A673 (cell line): ENCODE results near the gene SPRED3. TPM values are rescaled to one million over a fixed set of nuclear protein-coding genes. Genes with fewer than 3 reads are reported as not detected.

Source experiments
- BruUV-seq: library from RNA; stranded (reverse); fragments of 400-500 nt; replicated peaks from 2 replicates; lab custom pipeline; 2021; lab: Mats Ljungman, UMichigan
- CTCF ChIA-PET: fragments of 300-600 bp; sonication (Branson Sonifier 250); formaldehyde crosslinking; loops from one replicate; lab custom pipeline; 2022; ENCODE audit warnings: antibody characterized with exemption; lab: Charles Lee
- POLR2A ChIA-PET: fragments of 300-600 bp; sonication (Branson Sonifier 250); formaldehyde crosslinking; loops from one replicate; lab custom pipeline; 2022; ENCODE audit warnings: antibody characterized with exemption; ENCODE audit not compliant: low non-redundant PET; lab: Charles Lee
- DNase-seq: peaks from one replicate; pipeline ENCODE4 v3.0.0-alpha.2; 2015; ENCODE audit warnings: low spot score
- H3K27ac ChIP-seq: fragments of 200-600 bp; sonication (generic); 2 replicates; pipeline ENCODE4 v1.5.1; 2016; ENCODE audit warnings: mixed run types, low read depth, mild to moderate bottlenecking, mixed read lengths, antibody characterized with exemption, low read length; ENCODE audit not compliant: poor library complexity, severe bottlenecking
- H3K27me3 ChIP-seq: fragments of 200-600 bp; sonication (generic); replicated peaks from 2 replicates; pipeline ENCODE4 v1.6.1; 2017; ENCODE audit warnings: mixed run types, low read depth, mild to moderate bottlenecking, mixed read lengths, antibody characterized with exemption, low read length; ENCODE audit not compliant: insufficient read depth, poor library complexity
- H3K36me3 ChIP-seq: fragments of 200-600 bp; sonication (generic); 2 replicates; pipeline ENCODE4 v1.6.1; 2016; ENCODE audit warnings: mixed run types, mild to moderate bottlenecking, mixed read lengths, antibody characterized with exemption, low read length; ENCODE audit not compliant: insufficient read depth, poor library complexity, severe bottlenecking
- H3K4me1 ChIP-seq: fragments of 200-600 bp; sonication (generic); 2 replicates; pipeline ENCODE4 v1.6.1; 2017; ENCODE audit warnings: mixed run types, mild to moderate bottlenecking, mixed read lengths, antibody characterized with exemption, low read length; ENCODE audit not compliant: insufficient read depth, poor library complexity, severe bottlenecking
- H3K4me3 ChIP-seq: fragments of 200-600 bp; sonication (generic); 2 replicates; pipeline ENCODE4 v1.5.1; 2016; ENCODE audit warnings: low read depth, mixed run types, mild to moderate bottlenecking, mixed read lengths, low read length; ENCODE audit not compliant: poor library complexity, severe bottlenecking
- H3K9me3 ChIP-seq: fragments of 200-600 bp; sonication (generic); 2 replicates; pipeline ENCODE4 v1.6.1; 2016; ENCODE audit warnings: mixed run types, low read depth, mild to moderate bottlenecking, mixed read lengths, antibody characterized with exemption, low read length; ENCODE audit not compliant: poor library complexity, severe bottlenecking
- CTCF ChIP-seq: fragments of 300-800, 200-600 bp; sonication (generic); conservative IDR thresholded peaks from 2 replicates; pipeline ENCODE4 v1.5.1; 2017; ENCODE audit warnings: low read depth, mild to moderate bottlenecking, antibody characterized with exemption, low read length, moderate library complexity, mixed read lengths
- EZH2 ChIP-seq: fragments of 200-600 bp; sonication (generic); IDR thresholded peaks from 2 replicates; pipeline ENCODE4 v1.6.1; 2017; ENCODE audit warnings: borderline replicate concordance, low read depth, mild to moderate bottlenecking, mixed read lengths, antibody characterized with exemption, low read length; ENCODE audit not compliant: poor library complexity, severe bottlenecking
- intact Hi-C: fragments of 100-400 bp; cut with micrococcal nuclease; formaldehyde crosslinking; loops from one replicate; pipeline ENCODE4 v1.10.0; 2022; ENCODE audit not compliant: unreplicated experiment
- total RNA-seq: library from RNA; stranded (reverse); gene quantifications from 2 replicates; pipeline ENCODE4 v1.2.3, GENCODE V29; 2021

SPRED3 gene
- total RNA-seq, 1 experiment from 2014 or later: 6.2 TPM

DNA sequence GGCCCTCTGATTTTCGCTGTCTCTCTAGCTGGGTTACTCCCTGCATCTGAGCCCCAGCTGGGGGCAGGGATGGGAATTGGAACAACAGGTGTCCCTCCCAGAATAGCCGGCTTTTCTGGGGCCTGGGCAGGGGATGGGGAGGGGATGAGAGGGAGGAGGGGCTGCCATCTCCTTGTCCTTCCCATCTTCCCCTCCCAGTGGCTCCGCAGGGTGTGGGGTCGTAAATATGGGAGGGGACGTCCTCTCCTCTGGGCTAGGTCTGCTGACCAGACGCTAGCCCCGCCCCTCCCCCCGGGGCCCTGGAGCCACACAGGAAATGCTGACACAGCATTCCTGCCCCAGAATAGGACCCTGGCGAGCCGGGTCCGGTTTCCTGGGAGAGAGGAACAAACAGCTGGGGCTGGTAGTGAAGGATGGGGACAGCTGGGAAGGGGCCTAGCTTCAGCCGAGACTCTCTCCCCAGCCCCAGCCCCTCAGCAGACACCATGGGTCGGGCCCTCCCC, 46.1 kb downstream of the SPRED3 start:
- H3K27ac ChIP-seq: no peak overlapping the region
- no peaks in the 10 kb centered on the region for H3K9me3 ChIP-seq
- no peaks in the 10 kb centered on the region for H3K36me3 ChIP-seq
- ChIA-PET CTCF (interaction anchor here (0.6 to 0.7 kb wide), 3 partner anchors 60 to 720 kb away, joined by 3 to 8 read pairs (median 4); no protein-coding TSS in a partner anchor), POLR2A (no interaction called here)
- BruUV-seq: no TSS peak
- intact Hi-C loops: no loop called here
- no peak overlapping the region for H3K4me3 ChIP-seq
- TF ChIP-seq EZH2 (no peak), CTCF (no peak)
- no peaks in the 10 kb centered on the region for H3K4me1 ChIP-seq
- H3K27me3 ChIP-seq: peaks cover 9% of the 10 kb centered on the region
- DNase-seq: no peak

- TF ChIP-seq EZH2 (no peak), CTCF (no peak)
- CTCF ChIA-PET: no interaction called here
- no peaks in the 10 kb centered on the region for H3K9me3 ChIP-seq
- BruUV-seq: no TSS peak
- no peaks in the 10 kb centered on the region for H3K27me3 ChIP-seq
- no peak overlapping the region for H3K4me3 ChIP-seq
- POLR2A ChIA-PET: no interaction called here
- intact Hi-C loops: no loop called here
- H3K4me1 ChIP-seq: no peaks in the 10 kb centered on the region
- no peak overlapping the region for H3K27ac ChIP-seq
- H3K36me3 ChIP-seq: no peaks in the 10 kb centered on the region
- DNase-seq: no peak
Observed at GRCh38 chr19:38437295-38437694, 48.8 kb downstream of the SPRED3 start.

DNA sequence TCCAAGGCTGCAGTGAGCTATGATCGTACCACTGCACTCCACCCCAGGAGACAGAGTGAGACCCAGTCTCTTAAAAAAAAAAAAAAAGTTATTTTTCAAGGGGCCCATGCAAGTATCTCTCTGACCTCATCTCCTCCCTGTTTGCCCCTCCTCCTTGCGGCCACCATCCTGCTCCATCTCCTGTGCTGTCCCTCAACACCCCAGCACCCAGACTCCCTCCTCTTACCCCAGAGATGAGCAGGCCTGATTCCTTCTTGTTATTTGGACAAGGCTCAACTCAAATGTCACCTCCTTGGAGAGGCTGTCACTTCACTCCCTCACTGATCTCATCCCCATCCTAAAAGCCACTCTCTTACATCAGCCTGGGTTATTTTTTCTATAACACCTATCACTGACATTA, 49.4 kb downstream of the SPRED3 start:
- no TSS peak for BruUV-seq
- DNase-seq: no peak
- H3K27me3 ChIP-seq: no peaks in the 10 kb centered on the region
- no peak overlapping the region for H3K27ac ChIP-seq
- H3K4me1 ChIP-seq: no peaks in the 10 kb centered on the region
- no peak for TF ChIP-seq CTCF
- TF ChIP-seq EZH2: no peak
- intact Hi-C loops: no loop called here
- no peaks in the 10 kb centered on the region for H3K36me3 ChIP-seq
- POLR2A ChIA-PET: no interaction called here
- no peak overlapping the region for H3K4me3 ChIP-seq
- no peaks in the 10 kb centered on the region for H3K9me3 ChIP-seq
- CTCF ChIA-PET: no interaction called here
